ENCODE measurements around the gene BIK.

- TF ChIP-seq CTCF (IDR thresholded peaks at IDR 0.05) (no peak), POLR2A (IDR thresholded peaks at IDR 0.05) (no peak)
Observed at GRCh38 chr22:43118953-43119458, 8.5 kb downstream of the BIK start.

Data from upper lobe of left lung (tissue), 4 donors.